Fibroblast of lung (primary cell): ENCODE results near the gene SMAD2. TPM values are rescaled to one million over a fixed set of nuclear protein-coding genes. Genes with fewer than 3 reads are reported as not detected.
"Not testable (repeated sequence)": the region's sequence is repeated elsewhere in the genome, so short reads cannot be mapped to it uniquely, and the experiment has no call there.

ENCODE experiments used
- DNase-seq, 2 donors: peaks; one replicate each; pipeline versions ENCODE4 v3.0.0 to v3.0.0-alpha.2; 2010; ENCODE audit warnings: low read depth in 2 of 2
- H2AFZ ChIP-seq: 2 replicates; pipeline ENCODE4 v1.5.1; 2012; ENCODE audit warnings: low read length, control low read depth, inconsistent platforms
- H3K27ac ChIP-seq: 2 replicates; pipeline ENCODE4 v1.5.1; 2011; ENCODE audit warnings: low read length, control low read depth; ENCODE audit not compliant: insufficient read depth
- H3K27me3 ChIP-seq: 2 replicates; pipeline ENCODE4 v1.5.1; 2011; ENCODE audit warnings: mild to moderate bottlenecking, low read length; ENCODE audit not compliant: control insufficient read depth, insufficient read depth
- H3K36me3 ChIP-seq: 2 replicates; pipeline ENCODE4 v1.5.1; 2011; ENCODE audit warnings: low read length; ENCODE audit not compliant: control insufficient read depth, insufficient read depth
- H3K4me1 ChIP-seq: 2 replicates; pipeline ENCODE4 v1.5.1; 2011; ENCODE audit warnings: low read length; ENCODE audit not compliant: control insufficient read depth, insufficient read depth; ENCODE audit errors: extremely low read depth
- H3K4me2 ChIP-seq: 2 replicates; pipeline ENCODE4 v1.5.1; 2011; ENCODE audit warnings: low read length, control low read depth; ENCODE audit not compliant: insufficient read depth; ENCODE audit errors: extremely low read depth
- H3K4me3 ChIP-seq, 4 experiments: fragments of 200-600 bp in 1 of 4; sonication (generic) in 1 of 4; replicated peaks in 1 of 4; 2 replicates each; pipeline ENCODE4 v1.5.1; 2011 to 2016; ENCODE audit warnings: low read length in 4 of 4, low read depth in 3 of 4, mild to moderate bottlenecking in 3 of 4, control low read depth in 2 of 4, inconsistent platforms in 1 of 4, mixed read lengths in 1 of 4; ENCODE audit not compliant: insufficient read depth in 1 of 4; ENCODE audit errors: control extremely low read depth in 1 of 4
- H3K79me2 ChIP-seq: 2 replicates; pipeline ENCODE4 v1.5.1; 2012; ENCODE audit warnings: mild to moderate bottlenecking, low read length, inconsistent platforms; ENCODE audit not compliant: control insufficient read depth, insufficient read depth
- H3K9ac ChIP-seq: 2 replicates; pipeline ENCODE4 v1.5.1; 2011; ENCODE audit warnings: mild to moderate bottlenecking, low read length, control low read depth; ENCODE audit not compliant: insufficient read depth
- H3K9me3 ChIP-seq: 2 replicates; pipeline ENCODE4 v1.5.1; 2012; ENCODE audit warnings: low read depth, low read length; ENCODE audit not compliant: control insufficient read depth, insufficient read depth
- H4K20me1 ChIP-seq: 2 replicates; pipeline ENCODE4 v1.5.1; 2011; ENCODE audit warnings: low read length; ENCODE audit not compliant: control insufficient read depth, insufficient read depth; ENCODE audit errors: extremely low read depth
- CTCF ChIP-seq, 2 donors: IDR thresholded peaks in 1 of 2; conservative IDR thresholded peaks in 1 of 2; 1 replicate in 1 of 2; 2 replicates in 1 of 2; pipeline ENCODE4 v1.5.1; 2011 to 2012; ENCODE audit warnings: low read length in 2 of 2, control low read depth in 1 of 2, inconsistent platforms in 1 of 2, low read depth in 1 of 2, mild to moderate bottlenecking in 1 of 2
- EZH2 ChIP-seq: IDR thresholded peaks from 2 replicates; pipeline ENCODE4 v1.5.1; 2012; ENCODE audit warnings: low read length, control low read depth, mild to moderate bottlenecking; ENCODE audit errors: missing control alignments
- polyA plus RNA-seq, 2 donors: library from polyadenylated mRNA; depleted of rRNA in 1 of 2; stranded (reverse) in 1 of 2; unstranded in 1 of 2; fragments of >200 nt; gene quantifications; 2 replicates each; pipeline ENCODE4 v1.2.1, GENCODE V29; 2011 to 2012; ENCODE audit warnings: missing spikeins in 1 of 2
- total RNA-seq: library from RNA; depleted of rRNA; stranded (reverse); fragments of >200 nt; gene quantifications from 2 replicates; pipeline ENCODE4 v1.2.1, GENCODE V29; 2014

The SMAD2 gene
- total and polyA plus RNA-seq, 2 donors (not counting 1 experiment from before 2014, with no cell fraction given) = 76.0 to 111 TPM

GRCh38 chr18:47831351-47831750, 99.1 kb downstream of the SMAD2 start:
- H2AFZ ChIP-seq = no peak overlapping the region
- H4K20me1 ChIP-seq = no peaks in the 10 kb centered on the region
- H3K9ac ChIP-seq = no peak overlapping the region
- H3K79me2 ChIP-seq = no peaks in the 10 kb centered on the region
- TF ChIP-seq EZH2 (no peak), CTCF (conservative IDR thresholded peaks at IDR 0.05 in 1 of 2, IDR thresholded peaks at IDR 0.05 in 1 of 2; ENCODE audit: low read depth in 1 of 2, low read length in 2 of 2) (no peak)
- no peak overlapping the region for H3K4me2 ChIP-seq
- H3K27ac ChIP-seq = no peak overlapping the region
- peak in 1 of 2 donors; percentile 33 for DNase-seq
- no peak overlapping the region for H3K4me3 ChIP-seq
- H3K27me3 ChIP-seq = no peaks in the 10 kb centered on the region
- H3K36me3 ChIP-seq = no peaks in the 10 kb centered on the region
- no peaks in the 10 kb centered on the region for H3K9me3 ChIP-seq
- no peaks in the 10 kb centered on the region for H3K4me1 ChIP-seq

GRCh38 chr18:47830772-47831171, 99.7 kb downstream of the SMAD2 start:
- H3K9me3 ChIP-seq = no peaks in the 10 kb centered on the region
- H3K27ac ChIP-seq = no peak overlapping the region
- H3K36me3 ChIP-seq = no peaks in the 10 kb centered on the region
- no peak overlapping the region for H3K4me3 ChIP-seq
- no peak overlapping the region for H2AFZ ChIP-seq
- H3K79me2 ChIP-seq = no peaks in the 10 kb centered on the region
- TF ChIP-seq EZH2 (no peak), CTCF (conservative IDR thresholded peaks at IDR 0.05 in 1 of 2, IDR thresholded peaks at IDR 0.05 in 1 of 2; ENCODE audit: low read depth in 1 of 2, low read length in 2 of 2) (no peak)
- peak in 1 of 2 donors; percentile 11 for DNase-seq
- H4K20me1 ChIP-seq = no peaks in the 10 kb centered on the region
- H3K9ac ChIP-seq = no peak overlapping the region
- no peak overlapping the region for H3K4me2 ChIP-seq
- H3K4me1 ChIP-seq = no peaks in the 10 kb centered on the region
- no peaks in the 10 kb centered on the region for H3K27me3 ChIP-seq

DNA sequence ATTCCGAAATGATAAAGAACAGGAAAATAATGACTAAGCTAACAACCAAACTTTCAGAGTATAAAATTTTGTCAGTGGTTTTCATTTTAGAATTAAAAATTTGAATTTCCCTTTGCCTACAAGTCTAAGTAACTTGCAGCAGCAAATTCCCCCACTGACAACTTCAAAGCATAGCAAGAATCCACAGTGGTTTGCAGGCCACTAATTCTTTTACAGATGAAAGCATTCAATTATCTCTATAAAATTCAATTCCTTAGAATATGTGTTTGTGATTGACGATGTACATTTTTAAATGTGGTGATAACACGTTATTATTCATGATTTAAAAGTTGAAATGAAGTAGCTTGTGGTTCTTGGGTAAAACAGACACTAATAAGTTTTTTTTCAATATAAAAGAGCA, 100.6 kb downstream of the SMAD2 start:
- Histone ChIP-seq H2AFZ (no peak overlapping the region), H3K9ac (no peak overlapping the region), H3K27me3 (no peaks in the 10 kb centered on the region), H3K4me2 (no peak overlapping the region), H3K36me3 (no peaks in the 10 kb centered on the region), H3K4me1 (no peaks in the 10 kb centered on the region), H4K20me1 (no peaks in the 10 kb centered on the region), H3K9me3 (no peaks in the 10 kb centered on the region), H3K4me3 (no peak overlapping the region), H3K27ac (no peak overlapping the region), H3K79me2 (no peaks in the 10 kb centered on the region)
- TF ChIP-seq EZH2 (no peak), CTCF (conservative IDR thresholded peaks at IDR 0.05 in 1 of 2, IDR thresholded peaks at IDR 0.05 in 1 of 2; ENCODE audit: low read depth in 1 of 2, low read length in 2 of 2) (no peak)
- DNase-seq = peak in 1 of 2 donors; percentile 53

GRCh38 chr18:47828031-47828430, 102.4 kb downstream of the SMAD2 start:
- not testable (repeated sequence) for H3K4me2 ChIP-seq, DNase-seq

More at GRCh38 chr18:47828031-47828430, 102.4 kb downstream of the SMAD2 start:
- not testable (repeated sequence) for H3K4me1 ChIP-seq, H3K9me3 ChIP-seq, H3K27me3 ChIP-seq, H2AFZ ChIP-seq, H3K27ac ChIP-seq, H3K79me2 ChIP-seq, H3K9ac ChIP-seq, H3K4me3 ChIP-seq, H4K20me1 ChIP-seq, H3K36me3 ChIP-seq
